ENCODE results near the gene ADH6.

ADH6 gene

DNA sequence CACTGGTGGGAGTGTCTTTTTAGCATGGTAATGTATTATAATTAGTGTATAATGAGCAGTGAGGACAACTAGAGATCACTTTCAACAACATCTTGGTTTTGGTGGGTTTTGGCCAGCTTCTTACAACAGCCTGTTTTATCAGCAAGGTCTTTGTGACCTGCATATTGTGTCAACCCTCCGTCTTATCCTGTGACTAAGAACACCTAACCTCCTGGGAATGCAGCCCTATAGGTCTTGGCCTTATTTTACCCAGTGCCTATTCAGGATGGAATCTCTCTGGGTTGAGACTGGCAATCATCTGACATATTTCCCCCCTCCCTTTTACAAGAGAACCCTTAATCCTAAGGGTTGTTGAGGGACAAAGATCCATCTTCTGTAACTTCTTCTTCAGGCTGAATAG, 53.1 kb downstream of the ADH6 start:
- Histone ChIP-seq H3K79me2 (ENCODE audit: low read length) (no peaks in the 10 kb centered on the region), H4K20me1 (ENCODE audit: insufficient read depth, low read length) (no peaks in the 10 kb centered on the region), H3F3A (ENCODE audit: insufficient read depth, low read length) (no peaks in the 10 kb centered on the region), H3K27me3 (replicated peaks; ENCODE audit: insufficient read depth, low read length) (no peaks in the 10 kb centered on the region), H3K4me3 (ENCODE audit: low read length) (no peak overlapping the region), H3K4me1 (ENCODE audit: low read length) (no peaks in the 10 kb centered on the region), H3K36me3 (replicated peaks; ENCODE audit: insufficient read depth, low read length) (no peaks in the 10 kb centered on the region), H3K9me3 (replicated peaks; ENCODE audit: insufficient read depth, low read length) (no peaks in the 10 kb centered on the region), H3K9me2 (replicated peaks; ENCODE audit: insufficient read depth, low read length) (no peaks in the 10 kb centered on the region), H2AFZ (ENCODE audit: low read length) (no peak overlapping the region), H3K27ac (ENCODE audit: low read length) (no peak overlapping the region), H3K4me2 (ENCODE audit: low read depth, low read length) (no peak overlapping the region), H3K9ac (ENCODE audit: low read length) (no peak overlapping the region)
- no peak for DNase-seq
- TF ChIP-seq, protein P1, sequence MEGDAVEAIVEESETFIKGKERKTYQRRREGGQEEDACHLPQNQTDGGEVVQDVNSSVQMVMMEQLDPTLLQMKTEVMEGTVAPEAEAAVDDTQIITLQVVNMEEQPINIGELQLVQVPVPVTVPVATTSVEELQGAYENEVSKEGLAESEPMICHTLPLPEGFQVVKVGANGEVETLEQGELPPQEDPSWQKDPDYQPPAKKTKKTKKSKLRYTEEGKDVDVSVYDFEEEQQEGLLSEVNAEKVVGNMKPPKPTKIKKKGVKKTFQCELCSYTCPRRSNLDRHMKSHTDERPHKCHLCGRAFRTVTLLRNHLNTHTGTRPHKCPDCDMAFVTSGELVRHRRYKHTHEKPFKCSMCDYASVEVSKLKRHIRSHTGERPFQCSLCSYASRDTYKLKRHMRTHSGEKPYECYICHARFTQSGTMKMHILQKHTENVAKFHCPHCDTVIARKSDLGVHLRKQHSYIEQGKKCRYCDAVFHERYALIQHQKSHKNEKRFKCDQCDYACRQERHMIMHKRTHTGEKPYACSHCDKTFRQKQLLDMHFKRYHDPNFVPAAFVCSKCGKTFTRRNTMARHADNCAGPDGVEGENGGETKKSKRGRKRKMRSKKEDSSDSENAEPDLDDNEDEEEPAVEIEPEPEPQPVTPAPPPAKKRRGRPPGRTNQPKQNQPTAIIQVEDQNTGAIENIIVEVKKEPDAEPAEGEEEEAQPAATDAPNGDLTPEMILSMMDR (IDR thresholded peaks at IDR 0.05; ENCODE audit: low read length), result no peak
- TF ChIP-seq EZH2phosphoT487 (IDR thresholded peaks at IDR 0.05; ENCODE audit: low read length), result no peak
- no peak for TF ChIP-seq EZH2 (optimal IDR thresholded peaks at IDR 0.05; ENCODE audit: low read depth, low read length)

DNA sequence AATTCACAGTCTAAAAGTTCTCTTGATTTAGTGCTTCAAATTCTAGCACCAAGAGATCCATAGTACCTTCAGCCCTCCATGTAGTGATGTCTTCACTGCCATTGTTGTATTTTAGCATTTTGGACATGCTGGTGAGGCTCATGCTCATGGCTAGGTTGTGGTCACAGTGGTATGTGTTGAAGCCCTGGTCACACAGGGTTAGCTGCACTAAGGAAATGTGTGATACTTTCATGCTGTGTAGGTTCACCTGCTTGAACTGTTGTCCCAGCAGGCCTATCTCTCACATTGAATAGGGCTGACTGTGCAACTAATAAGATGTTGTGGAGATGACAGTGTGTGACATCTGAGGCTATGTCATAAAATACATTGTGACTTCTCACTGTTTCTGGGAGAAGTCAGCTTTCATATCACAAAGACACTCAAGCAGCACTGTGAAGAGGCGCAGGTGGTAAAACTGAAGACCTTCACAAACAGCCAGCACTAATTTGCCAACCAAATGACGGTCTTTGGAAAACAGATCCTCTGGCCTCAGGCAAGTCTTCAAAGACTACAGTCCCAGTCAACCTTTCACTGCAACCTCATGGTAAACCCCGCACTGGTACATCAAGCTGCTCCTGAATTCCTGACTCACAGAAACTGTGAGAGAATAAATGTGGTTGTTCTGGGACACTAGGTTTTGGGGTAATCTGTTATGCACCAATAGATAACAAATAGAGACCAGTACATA, 57.5 kb downstream of the ADH6 start:
- H3F3A ChIP-seq (ENCODE audit: insufficient read depth, low read length), result no peaks in the 10 kb centered on the region
- no peaks in the 10 kb centered on the region for H4K20me1 ChIP-seq (ENCODE audit: insufficient read depth, low read length)
- H3K9me3 ChIP-seq (replicated peaks; ENCODE audit: insufficient read depth, low read length), result no peaks in the 10 kb centered on the region
- H3K4me1 ChIP-seq (ENCODE audit: low read length), result no peaks in the 10 kb centered on the region
- DNase-seq, result no peak
- H3K9me2 ChIP-seq (replicated peaks; ENCODE audit: insufficient read depth, low read length), result no peaks in the 10 kb centered on the region
- no peaks in the 10 kb centered on the region for H3K27me3 ChIP-seq (replicated peaks; ENCODE audit: insufficient read depth, low read length)
- no peak overlapping the region for H3K27ac ChIP-seq (ENCODE audit: low read length)
- H3K79me2 ChIP-seq (ENCODE audit: low read length), result no peaks in the 10 kb centered on the region
- no peaks in the 10 kb centered on the region for H3K36me3 ChIP-seq (replicated peaks; ENCODE audit: insufficient read depth, low read length)
- no peak overlapping the region for H2AFZ ChIP-seq (ENCODE audit: low read length)
- H3K9ac ChIP-seq (ENCODE audit: low read length), result no peak overlapping the region
- H3K4me2 ChIP-seq (ENCODE audit: low read depth, low read length), result no peak overlapping the region
- no peak overlapping the region for H3K4me3 ChIP-seq (ENCODE audit: low read length)
- TF ChIP-seq, protein P1 (IDR thresholded peaks at IDR 0.05; ENCODE audit: low read length), result no peak
- TF ChIP-seq EZH2 (optimal IDR thresholded peaks at IDR 0.05; ENCODE audit: low read depth, low read length), result no peak
- TF ChIP-seq EZH2phosphoT487 (IDR thresholded peaks at IDR 0.05; ENCODE audit: low read length), result no peak

DNA sequence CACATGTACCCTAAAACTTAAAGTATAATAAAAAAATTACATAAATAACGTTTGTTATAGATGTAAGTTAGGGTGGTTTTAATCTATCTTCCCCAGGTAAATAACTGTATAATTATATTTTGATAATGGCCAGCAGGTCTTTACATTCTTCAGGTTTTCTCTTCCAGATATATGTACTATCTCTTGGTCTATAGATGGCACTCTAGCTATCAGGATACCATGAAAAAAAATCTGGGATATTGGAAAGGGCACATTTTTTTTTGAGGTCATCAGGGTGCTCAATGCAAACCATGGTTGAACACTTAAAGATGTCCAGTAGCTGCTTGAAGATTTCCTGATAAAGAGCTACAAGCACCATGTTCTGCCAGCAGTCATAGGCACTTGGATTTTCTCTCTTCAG, 59.3 kb downstream of the ADH6 start:
- H3K4me2 ChIP-seq (ENCODE audit: low read depth, low read length), result no peak overlapping the region
- H3K36me3 ChIP-seq (replicated peaks; ENCODE audit: insufficient read depth, low read length), result no peaks in the 10 kb centered on the region
- no peak for TF ChIP-seq EZH2phosphoT487 (IDR thresholded peaks at IDR 0.05; ENCODE audit: low read length)
- TF ChIP-seq, protein P1 (IDR thresholded peaks at IDR 0.05; ENCODE audit: low read length), result no peak
- no peak for TF ChIP-seq EZH2 (optimal IDR thresholded peaks at IDR 0.05; ENCODE audit: low read depth, low read length)
- H3K27ac ChIP-seq (ENCODE audit: low read length), result no peak overlapping the region
- no peak overlapping the region for H2AFZ ChIP-seq (ENCODE audit: low read length)
- no peak overlapping the region for H3K9ac ChIP-seq (ENCODE audit: low read length)
- no peak overlapping the region for H3K4me3 ChIP-seq (ENCODE audit: low read length)
- no peaks in the 10 kb centered on the region for H3K9me3 ChIP-seq (replicated peaks; ENCODE audit: insufficient read depth, low read length)
- no peaks in the 10 kb centered on the region for H3F3A ChIP-seq (ENCODE audit: insufficient read depth, low read length)
- no peaks in the 10 kb centered on the region for H3K27me3 ChIP-seq (replicated peaks; ENCODE audit: insufficient read depth, low read length)
- no peaks in the 10 kb centered on the region for H4K20me1 ChIP-seq (ENCODE audit: insufficient read depth, low read length)
- no peak for DNase-seq
- no peaks in the 10 kb centered on the region for H3K9me2 ChIP-seq (replicated peaks; ENCODE audit: insufficient read depth, low read length)
- H3K4me1 ChIP-seq (ENCODE audit: low read length), result no peaks in the 10 kb centered on the region
- H3K79me2 ChIP-seq (ENCODE audit: low read length), result no peaks in the 10 kb centered on the region
